ENCODE data around the gene NEB. TPM values are rescaled to one million over a fixed set of nuclear protein-coding genes. Genes with fewer than 3 reads are reported as not detected.
"Not testable (repeated sequence)": the region's sequence is repeated elsewhere in the genome, so short reads cannot be mapped to it uniquely, and the experiment has no call there.

Gene NEB
- total RNA-seq, 1 donor from 2014 or later = 1.5 TPM

DNA sequence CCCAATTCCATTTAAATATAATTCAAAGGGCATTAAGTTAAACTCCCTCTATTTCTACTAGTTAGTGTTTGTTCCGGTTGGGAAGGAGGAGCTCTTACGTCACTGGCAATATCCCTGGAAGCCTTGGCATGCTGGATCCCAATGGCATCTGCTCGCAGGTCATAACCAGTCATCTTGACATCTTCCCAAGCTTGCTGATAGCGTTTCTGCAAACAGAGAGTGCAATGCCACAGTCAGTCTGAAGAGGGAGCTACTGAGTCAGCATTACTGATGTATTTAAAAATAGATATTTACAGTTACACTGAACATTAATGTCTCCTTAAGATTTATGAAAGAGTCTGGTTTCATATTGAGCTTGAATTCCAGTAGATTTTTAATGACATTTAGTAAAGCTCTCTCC, 132.5 kb downstream of the NEB start:
- DNase-seq; intact Hi-C loops (cut with DNase I): not testable (repeated sequence)
- ATAC-seq (ENCODE audit: poor library complexity) = peak; percentile 48

DNA sequence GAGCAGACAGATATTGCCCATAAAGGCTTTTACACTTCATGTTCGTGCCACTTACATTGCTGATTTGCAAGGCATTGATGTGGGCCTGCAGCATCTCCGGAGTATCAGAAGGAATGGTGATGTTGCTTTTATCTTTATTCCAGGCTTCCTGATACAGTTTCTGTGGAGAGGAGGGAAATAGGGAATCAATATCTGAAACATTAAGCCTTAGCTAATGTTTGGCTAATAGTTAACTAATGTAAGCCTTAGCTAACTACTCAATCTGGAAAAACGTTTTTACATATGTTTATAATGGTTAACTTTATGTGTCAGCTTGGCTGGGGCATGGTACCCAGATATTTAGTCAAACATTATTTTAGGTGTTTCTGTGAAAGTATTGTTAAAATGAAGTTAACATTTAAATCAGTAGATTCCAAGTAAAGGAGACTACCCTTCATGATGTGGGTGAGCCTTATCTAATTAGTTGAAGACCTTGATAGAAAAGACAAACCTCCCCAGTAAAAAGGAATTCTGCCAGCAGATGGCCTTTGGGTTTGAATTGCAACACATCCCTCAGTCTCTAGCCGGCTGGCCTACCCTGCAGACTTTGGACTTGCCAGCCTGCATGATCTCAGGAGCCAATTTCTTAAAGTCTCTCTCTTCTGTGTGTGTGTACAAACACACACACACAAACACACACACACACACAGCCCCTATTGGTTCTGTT, 137.2 kb downstream of the NEB start:
- DNase-seq; ATAC-seq (ENCODE audit: poor library complexity); intact Hi-C loops (cut with DNase I): not testable (repeated sequence)

- DNase-seq; ATAC-seq (ENCODE audit: poor library complexity); intact Hi-C loops (cut with DNase I): not testable (repeated sequence)
These were observed 142.4 kb downstream of the NEB start for GRCh38 chr2:151591908-151592255.

DNA sequence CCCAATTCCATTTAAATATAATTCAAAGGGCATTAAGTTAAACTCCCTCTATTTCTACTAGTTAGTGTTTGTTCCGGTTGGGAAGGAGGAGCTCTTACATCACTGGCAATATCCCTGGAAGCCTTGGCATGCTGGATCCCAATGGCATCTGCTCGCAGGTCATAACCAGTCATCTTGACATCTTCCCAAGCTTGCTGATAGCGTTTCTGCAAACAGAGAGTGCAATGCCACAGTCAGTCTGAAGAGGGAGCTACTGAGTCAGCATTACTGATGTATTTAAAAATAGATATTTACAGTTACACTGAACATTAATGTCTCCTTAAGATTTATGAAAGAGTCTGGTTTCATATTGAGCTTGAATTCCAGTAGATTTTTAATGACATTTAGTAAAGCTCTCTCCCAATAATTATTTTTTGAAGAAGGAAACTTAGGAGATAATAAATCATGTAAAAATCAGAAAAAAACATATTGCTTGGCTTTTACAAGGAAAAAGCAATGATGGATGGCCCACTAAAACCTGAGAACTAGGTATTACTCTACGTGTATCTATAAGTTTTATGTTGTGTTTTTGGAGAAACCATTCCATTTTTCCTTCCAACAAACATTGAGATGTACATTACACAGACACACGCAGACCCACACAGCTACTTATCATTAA, 142.9 kb downstream of the NEB start:
- DNase-seq; intact Hi-C loops (cut with DNase I): not testable (repeated sequence)
- ATAC-seq (ENCODE audit: poor library complexity) = peak; percentile 59

DNA sequence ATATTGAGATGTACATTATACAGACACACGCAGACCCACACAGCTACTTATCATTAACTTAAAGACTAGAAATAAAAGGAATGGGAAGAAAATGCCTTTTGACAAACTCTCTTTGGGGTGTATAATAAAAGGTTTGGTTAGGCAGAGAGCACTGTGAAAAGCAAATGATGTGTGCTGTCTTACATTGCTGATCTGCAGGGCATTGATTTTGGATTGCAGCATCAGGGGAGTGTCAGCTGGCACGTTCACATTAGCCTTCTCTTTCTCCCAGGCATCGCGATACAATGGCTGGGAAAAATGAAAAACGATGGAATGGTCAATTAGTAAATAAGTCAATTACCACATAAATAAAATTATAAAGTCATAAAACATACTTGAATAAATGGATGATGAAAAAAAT, 153.0 kb downstream of the NEB start:
- DNase-seq; ATAC-seq (ENCODE audit: poor library complexity); intact Hi-C loops (cut with DNase I): not testable (repeated sequence)

DNA sequence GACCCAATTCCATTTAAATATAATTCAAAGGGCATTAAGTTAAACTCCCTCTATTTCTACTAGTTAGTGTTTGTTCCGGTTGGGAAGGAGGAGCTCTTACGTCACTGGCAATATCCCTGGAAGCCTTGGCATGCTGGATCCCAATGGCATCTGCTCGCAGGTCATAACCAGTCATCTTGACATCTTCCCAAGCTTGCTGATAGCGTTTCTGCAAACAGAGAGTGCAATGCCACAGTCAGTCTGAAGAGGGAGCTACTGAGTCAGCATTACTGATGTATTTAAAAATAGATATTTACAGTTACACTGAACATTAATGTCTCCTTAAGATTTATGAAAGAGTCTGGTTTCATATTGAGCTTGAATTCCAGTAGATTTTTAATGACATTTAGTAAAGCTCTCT, 153.6 kb downstream of the NEB start:
- ATAC-seq (ENCODE audit: poor library complexity) = peak; percentile 46
- intact Hi-C loops (cut with DNase I); DNase-seq: not testable (repeated sequence)

DNA sequence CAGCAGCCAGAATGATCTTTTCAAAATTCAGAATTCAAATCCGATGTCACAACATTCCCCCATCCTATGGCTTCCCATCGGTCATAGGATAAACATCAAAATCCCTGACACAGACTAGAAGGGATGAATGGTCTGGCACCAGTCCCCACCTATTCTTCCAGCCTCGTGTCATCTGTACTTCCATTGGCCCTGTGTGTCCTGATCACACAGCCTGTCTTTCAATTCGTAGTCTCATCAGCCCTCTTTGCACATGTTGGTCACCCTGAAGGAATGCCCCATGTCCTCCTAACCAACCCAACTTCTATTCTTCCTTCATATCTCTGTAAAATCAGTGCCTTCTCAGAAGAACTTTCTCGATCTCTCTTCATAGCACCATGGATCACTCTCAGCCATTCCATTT, 157.2 kb downstream of the NEB start:
- DNase-seq (no peak), ATAC-seq (ENCODE audit: poor library complexity) (no peak)
- intact Hi-C loops (cut with DNase I) = no loop called here

GRCh38 chr2:151576080-151576479, 158.2 kb downstream of the NEB start:
- DNase-seq (no peak), ATAC-seq (ENCODE audit: poor library complexity) (no peak)
- intact Hi-C loops (cut with DNase I) = no loop called here

DNA sequence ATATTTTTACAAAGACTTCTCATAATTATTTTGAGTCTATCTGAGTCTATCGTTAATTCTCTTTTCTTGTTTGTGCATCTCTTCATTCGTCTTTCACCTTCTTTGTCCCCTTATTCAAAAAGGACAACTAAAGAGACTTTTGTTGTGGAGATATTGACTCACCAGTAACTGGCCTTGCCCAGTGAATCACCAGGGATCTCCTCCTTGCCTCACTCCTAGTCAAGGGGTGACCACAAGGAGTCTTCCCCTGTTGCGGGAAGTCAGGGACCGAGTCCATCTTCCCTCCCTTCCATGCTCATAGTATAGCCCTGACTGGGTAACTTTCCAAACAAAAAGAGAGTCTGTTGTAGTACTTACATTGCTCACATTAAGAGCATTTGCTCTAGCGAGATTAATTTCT, 158.9 kb downstream of the NEB start:
- ATAC-seq (ENCODE audit: poor library complexity) = no peak
- no peak for DNase-seq
- intact Hi-C loops (cut with DNase I) = no loop called here

DNA sequence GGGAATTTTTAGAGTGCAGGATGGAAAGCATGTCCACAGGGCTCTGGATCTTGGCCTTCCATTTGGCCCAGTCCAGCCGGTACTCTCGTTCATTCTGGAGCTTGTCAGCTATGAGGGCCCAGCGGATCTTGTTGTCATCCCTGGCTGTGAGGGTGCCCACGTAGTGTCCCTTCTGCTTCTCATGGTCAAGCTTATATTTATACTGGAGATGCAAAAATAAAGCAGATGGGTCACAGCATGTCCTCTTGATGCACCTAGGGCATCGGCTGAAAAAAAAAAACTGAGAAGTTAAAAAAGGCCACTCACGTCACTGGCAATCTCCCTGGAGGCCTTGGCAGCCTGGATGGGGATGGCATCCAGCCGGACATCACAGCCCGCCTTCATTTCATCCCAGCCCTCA, 164.1 kb downstream of the NEB start:
- intact Hi-C loops (cut with DNase I) = no loop called here
- no peak for DNase-seq
- ATAC-seq (ENCODE audit: poor library complexity) = no peak

DNA sequence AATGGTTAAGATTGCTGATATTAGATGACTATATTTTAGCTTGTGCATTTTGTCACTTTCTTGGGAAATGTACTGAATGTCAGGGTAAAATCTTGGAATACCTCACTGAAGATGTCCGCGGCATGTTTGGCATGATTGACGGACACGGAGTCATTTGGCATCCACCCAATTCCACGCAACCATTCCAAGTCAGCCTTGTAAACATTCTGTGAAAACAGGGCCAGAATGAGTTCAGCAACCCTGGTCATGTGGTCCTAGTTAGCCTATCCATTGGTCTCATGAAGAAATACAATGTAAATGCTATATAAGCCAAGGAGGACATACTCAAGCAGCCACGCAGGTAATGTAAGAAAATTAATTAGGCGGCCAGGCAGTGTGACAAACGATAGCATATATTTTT, 165.1 kb downstream of the NEB start:
- ATAC-seq (ENCODE audit: poor library complexity) = no peak

GRCh38 chr2:151568501-151568900, 165.8 kb downstream of the NEB start:
- no peak for ATAC-seq (ENCODE audit: poor library complexity)
- intact Hi-C loops (cut with DNase I) = no loop called here
- DNase-seq = no peak

More for the DNA sequence above, 165.1 kb downstream of the NEB start:
- no peak for DNase-seq
- intact Hi-C loops (cut with DNase I) = no loop called here

- DNase-seq (no peak), ATAC-seq (ENCODE audit: poor library complexity) (no peak)
- intact Hi-C loops (cut with DNase I) = no loop called here
These were observed 167.3 kb downstream of the NEB start for GRCh38 chr2:151567006-151567405.

- DNase-seq (no peak), ATAC-seq (ENCODE audit: poor library complexity) (no peak)
- intact Hi-C loops (cut with DNase I) = no loop called here
These were observed 171.9 kb downstream of the NEB start for GRCh38 chr2:151562398-151562797.

DNA sequence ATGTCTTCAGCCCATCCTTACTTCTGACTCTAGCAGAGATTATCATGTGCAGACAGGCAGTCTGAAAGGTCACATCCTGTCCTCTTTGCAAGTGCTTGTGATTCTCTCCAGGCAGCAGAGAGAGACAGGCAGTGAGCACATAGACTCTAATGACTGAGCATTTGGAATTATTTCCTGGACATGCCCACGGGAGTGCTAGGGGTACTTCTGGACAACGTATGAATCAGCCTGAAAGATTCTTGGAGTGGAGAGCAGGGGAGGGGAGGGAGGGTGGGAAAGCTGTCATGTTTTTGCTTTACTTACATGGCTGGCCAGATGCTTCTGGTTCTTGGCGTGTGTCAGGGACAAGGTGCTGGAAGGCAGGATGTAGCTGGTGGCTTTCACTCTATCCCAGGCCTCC, 174.0 kb downstream of the NEB start:
- DNase-seq = no peak
- intact Hi-C loops (cut with DNase I) = no loop called here
- peak; percentile 90 for ATAC-seq (ENCODE audit: poor library complexity)

DNA sequence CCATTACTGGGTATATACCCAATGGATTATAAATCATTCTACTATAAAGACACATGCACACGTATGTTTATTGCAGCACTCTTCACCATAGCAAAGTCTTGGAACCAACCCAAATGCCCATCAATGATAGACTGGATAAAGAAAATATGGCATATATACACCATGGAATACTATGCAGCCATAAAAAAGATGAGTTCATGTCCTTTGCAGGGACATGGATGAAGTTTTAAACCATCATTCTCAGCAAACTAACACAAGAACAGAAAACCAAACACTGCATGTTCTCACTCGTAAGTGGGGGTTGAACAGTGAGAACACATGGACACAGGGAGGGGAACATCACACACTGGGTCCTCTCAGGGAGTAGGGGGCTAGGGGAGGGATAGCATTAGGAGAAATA, 174.8 kb downstream of the NEB start:
- ATAC-seq (ENCODE audit: poor library complexity); intact Hi-C loops (cut with DNase I); DNase-seq: not testable (repeated sequence)

- DNase-seq; intact Hi-C loops (cut with DNase I); ATAC-seq (ENCODE audit: poor library complexity): not testable (repeated sequence)
These were observed 176.4 kb downstream of the NEB start for GRCh38 chr2:151557883-151558282.

DNA sequence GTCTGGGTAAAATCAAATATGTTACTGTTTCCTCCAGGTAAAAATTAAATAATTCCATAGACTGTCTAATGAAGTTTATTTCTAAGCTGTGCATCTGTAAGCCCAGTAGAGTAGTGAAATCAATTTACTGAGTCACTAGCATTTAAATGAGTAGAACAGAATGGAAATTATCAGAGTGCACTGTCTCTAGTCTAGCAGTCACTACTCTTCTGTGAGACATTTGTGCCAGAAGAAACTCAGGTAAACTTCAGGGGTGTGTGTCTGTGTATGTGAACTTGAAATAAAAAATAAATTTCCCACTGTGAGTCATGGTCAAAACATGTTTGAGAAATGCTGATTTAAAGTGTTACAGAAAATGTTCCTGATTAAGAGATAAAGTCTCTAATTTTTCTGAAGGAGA, 178.2 kb downstream of the NEB start:
- ATAC-seq (ENCODE audit: poor library complexity) (no peak), DNase-seq (no peak)
- intact Hi-C loops (cut with DNase I) = no loop called here

GRCh38 chr2:151552287-151552686, 182.0 kb downstream of the NEB start:
- intact Hi-C loops (cut with DNase I) = no loop called here
- DNase-seq (no peak), ATAC-seq (ENCODE audit: poor library complexity) (no peak)

GRCh38 chr2:151551556-151551955, 182.7 kb downstream of the NEB start:
- no peak for DNase-seq
- no peak for ATAC-seq (ENCODE audit: poor library complexity)
- intact Hi-C loops (cut with DNase I) = no loop called here

Measured in Right ventricle myocardium superior (tissue), 1 donor.